ENCODE results near the gene ATXN1.
"Not testable (repeated sequence)": the region's sequence is repeated elsewhere in the genome, so short reads cannot be mapped to it uniquely, and the experiment has no call there.

ATXN1 gene

DNA sequence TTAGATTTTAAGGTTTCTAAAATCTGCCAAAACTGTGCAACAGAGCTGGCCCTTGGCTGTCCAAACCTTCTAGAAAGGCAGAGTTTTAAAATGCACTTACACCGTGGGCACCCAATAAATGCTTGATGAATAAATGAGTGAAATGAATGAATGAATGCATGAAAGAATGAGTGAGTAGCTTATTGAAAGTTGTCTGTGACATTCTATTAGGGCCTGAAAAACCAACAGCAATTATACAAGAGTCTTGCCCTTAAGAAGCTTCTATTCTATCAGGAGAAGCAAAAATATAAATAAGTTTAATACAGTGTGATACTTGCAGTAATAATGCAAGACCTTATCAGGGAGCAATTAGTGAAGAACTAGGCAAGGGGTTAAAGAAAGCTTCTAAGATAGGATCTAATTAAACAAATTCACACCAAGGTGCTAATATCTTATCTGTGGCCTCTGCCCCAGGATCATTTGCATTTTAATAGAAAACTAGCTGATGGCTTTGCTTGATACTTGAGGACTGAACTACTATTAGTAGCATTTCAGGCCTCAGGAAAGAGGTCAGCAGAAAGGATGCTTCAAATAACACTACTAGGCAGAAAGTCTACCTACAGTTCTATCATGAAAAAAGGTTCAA, 292.2 kb downstream of the ATXN1 start:
- no peak for DNase-seq

- no peak for DNase-seq
Measured at GRCh38 chr6:16466800-16467553, 294.3 kb downstream of the ATXN1 start.

DNA sequence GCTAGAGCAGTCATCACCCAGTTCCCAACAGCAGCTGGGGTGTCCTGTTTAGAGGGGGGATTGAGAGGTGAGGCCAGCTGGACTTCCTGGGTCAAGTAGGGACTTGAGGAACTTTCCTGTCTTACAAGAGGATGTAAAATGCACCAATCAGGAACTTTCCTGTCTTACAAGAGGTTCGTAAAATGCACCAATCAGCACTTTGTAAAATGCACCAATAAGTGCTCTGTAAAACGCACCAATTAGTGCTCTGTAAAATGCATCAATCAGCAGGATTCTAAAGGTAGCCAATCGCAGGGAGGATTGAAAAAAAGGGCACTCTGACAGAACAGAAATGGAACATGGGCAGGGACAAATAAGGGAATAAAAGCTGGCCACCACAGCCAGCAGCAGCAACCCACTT, 297.2 kb downstream of the ATXN1 start:
- DNase-seq = no peak

GRCh38 chr6:16463246-16463645, 298.0 kb downstream of the ATXN1 start:
- not testable (repeated sequence) for DNase-seq

DNA sequence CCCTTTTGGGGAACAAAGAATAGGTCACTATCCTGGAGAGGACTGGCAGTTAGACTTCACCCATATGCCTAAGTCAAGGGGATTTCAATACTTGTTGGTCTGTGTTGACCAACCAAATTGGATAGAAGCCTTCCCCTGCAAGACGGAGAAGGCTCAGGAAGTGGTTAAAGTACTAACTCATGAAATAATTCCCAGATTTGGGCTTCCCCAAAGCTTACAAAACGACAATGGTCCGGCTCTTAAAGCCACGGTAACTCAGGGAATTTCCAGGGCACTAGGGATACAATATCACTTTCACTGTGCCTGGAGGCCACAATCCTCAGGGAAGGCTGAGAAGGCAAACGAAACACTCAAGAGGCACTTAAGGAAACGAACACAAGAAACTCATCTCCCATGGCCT, 299.8 kb downstream of the ATXN1 start:
- DNase-seq = no peak

DNA sequence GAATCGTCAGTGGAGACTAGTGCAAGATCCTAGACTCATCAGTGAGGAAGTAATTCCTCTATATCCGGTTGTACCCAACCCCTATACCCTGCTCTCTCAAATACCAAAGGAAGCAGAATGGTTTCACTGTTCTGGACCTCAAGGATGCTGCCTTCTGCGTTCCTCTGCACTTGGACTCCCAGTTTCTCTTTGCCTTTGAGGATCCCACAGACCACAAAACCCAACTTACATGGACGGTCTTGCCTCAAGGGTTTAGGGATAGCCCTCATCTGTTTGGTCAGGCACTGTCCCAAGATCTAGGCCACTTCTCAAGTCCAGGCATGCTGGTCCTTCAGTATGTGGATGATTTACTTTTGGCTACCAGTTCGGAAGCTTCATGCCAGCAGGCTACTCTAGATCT, 301.8 kb downstream of the ATXN1 start:
- DNase-seq = not testable (repeated sequence)

GRCh38 chr6:16452348-16452747, 308.9 kb downstream of the ATXN1 start:
- DNase-seq = no peak

GRCh38 chr6:16450821-16451220, 310.4 kb downstream of the ATXN1 start:
- DNase-seq = no peak

DNA sequence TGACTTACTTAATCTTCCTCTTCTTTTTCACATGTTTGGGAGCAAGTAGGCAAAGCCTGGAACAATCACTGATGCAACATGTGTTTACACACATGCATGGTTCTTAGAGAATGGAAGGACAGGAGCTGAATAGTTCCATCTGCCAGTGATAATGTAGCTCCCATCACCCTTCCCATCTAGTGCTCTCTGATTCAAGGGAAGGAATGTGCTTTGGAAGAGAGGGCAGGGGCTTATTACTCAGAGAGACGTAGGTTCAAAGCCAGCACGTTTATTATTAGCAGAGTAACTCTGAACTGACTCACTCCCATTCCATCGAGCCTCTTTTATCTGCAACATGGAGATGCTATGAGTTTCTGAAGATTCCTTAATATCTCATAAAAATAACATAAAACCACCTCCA, 311.0 kb downstream of the ATXN1 start:
- DNase-seq = no peak

DNA sequence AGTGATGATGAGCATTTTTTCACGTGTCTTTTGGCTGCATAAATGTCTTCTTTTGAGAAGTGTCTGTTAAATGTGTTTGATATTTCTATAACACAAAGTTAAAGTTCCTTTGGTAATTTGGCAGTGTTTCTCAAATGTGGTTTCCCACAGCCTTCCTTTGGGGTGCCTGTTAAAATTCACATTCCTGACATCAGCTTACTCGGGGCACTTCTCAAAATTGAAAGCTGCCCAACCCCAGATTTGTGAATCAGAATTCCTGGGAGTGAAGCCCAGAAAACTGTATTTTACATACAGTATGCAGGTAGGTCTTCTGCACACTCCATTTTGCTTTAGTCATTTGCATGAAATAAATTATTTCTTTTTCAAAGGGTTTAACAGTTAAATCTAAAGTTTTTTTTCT, 315.0 kb downstream of the ATXN1 start:
- DNase-seq = no peak

GRCh38 chr6:16442031-16442430, 319.2 kb downstream of the ATXN1 start:
- DNase-seq = no peak

- DNase-seq = no peak
Measured at GRCh38 chr6:16441262-16441661, 320.0 kb downstream of the ATXN1 start.

GRCh38 chr6:16440636-16441212, 320.5 kb downstream of the ATXN1 start:
- no peak for DNase-seq

DNA sequence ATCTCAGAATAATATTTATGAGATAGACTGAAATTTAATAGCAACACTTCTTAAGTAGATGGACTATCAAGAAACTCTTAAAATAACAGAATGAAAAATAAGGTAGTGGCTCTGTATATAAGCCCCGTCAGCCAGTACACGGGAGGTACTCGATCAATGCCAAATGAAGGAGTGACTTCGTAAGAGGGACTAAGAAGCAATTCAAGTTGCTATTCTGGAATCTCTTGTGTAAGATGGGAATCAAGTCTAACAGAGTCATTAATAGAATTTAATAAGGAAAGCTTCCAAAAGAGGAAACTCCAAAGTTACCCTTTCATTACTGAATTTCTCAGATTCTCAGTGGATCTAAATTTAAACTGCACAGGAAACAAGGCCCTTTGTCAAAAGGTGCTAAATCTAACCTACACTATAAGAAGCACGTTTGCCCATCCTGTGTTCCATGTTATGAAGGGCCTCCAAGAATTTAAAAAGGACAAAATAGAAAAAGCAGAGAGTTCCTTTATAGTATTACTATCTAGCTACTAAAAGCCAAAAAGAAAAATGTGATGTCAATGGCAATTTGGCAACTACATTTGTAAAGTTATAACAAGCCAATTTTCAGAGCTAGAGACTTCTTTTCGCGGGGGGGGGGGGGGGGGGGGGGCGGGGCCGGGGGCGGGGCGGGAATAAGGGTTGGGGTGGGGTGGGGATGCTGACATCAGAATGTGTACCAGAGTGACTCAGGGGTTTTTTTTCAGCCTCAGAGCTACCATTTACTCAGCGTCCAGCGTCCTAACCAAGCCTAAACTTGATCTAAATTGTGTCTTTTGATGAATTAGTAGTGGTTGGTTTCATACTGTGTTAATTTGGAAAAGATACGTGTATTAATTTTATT, 322.3 kb downstream of the ATXN1 start:
- DNase-seq = no peak

DNA sequence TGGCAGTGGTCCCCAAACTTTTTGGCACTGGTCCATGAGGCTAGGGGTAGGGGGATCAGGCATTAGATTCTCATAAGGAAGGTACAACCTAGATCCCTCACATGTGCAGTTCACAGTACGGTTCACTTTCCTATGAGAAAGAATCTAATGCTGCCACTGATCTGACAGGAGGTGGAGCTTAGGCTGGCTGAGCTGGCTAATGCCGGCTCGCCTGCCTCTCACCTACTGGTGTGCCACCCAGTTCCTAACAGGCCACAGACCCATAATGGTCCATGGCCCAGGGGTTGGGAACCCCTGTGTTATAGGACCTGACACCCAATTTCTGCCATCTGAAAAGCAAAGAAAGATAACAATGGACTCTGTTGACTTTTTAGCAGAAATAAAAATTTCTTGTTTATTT, 323.3 kb downstream of the ATXN1 start:
- no peak for DNase-seq

- DNase-seq = no peak
Measured at GRCh38 chr6:16437095-16437494, 324.2 kb downstream of the ATXN1 start.

GRCh38 chr6:16436550-16436949, 324.7 kb downstream of the ATXN1 start:
- DNase-seq = no peak

- no peak for DNase-seq
Measured at GRCh38 chr6:16434885-16435284, 326.4 kb downstream of the ATXN1 start.

DNA sequence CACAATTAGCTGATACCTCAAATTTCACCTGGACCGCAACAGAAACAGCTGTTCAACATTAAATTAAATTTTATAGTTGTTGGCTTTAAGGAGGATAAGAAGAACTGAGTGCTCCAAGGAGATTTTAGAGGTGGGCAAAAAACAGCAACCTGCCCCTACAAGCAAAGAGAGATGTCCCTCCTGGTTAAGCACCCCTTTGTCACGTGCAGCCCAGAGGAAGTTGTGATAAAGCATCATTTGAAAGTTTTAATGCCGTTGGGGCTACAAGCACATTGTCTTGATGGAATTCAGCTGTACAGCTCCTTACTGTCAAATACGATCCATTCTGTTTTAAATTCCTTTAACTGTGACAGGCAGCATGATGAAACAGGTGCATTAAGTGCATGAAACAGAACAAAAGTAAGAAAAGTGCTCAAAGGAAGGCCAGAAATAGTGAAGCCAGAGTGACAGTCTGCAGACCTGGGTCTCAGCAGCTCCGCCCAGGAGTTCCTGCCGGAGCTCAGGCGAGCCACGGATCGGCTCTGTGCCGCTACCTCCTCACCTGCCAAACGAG, 327.8 kb downstream of the ATXN1 start:
- no peak for DNase-seq

DNA sequence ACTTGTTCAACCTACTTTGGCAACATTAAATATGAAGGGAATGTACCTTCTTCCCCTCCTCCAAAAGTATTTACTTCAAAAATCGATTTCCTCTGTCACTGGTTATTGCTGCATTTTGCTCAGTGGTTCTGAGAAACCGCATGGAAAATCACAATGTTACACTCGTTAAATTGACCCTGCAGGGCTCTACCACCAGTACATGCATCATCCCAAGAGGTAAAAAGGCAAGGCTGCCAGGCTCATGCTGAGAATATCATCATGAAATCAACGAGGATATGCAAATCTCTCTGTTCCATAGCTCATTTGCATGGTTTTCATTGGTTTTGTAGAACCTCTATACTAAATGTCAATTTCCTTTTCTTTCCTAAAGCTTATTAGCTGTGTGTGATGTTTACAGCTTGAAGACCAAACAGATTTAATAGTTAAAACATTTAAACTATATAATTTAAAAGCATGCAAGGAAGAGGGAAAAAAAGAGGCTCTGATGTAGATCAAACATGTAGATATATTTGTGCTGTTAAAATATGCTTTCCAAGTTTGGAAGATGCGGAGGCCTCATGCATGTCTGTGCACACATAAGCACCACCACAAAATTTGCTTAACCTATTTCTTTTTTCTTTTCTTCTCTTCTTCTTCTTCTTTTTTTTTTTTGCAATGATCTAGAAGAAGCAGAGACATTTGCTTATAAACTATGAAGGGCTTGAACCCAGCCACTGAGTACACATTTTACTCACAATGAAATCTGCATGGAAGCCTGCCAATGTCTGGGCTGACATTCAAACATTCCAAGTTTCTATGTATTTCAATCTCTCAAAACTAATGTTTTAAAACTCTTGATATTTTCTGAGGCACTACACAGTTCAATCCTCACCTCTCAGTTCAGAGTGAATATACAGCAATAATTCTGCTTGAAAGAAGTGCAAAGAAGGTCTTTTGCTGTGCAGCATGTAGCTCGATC, 328.9 kb downstream of the ATXN1 start:
- no peak for DNase-seq

GRCh38 chr6:16431106-16431505, 330.2 kb downstream of the ATXN1 start:
- DNase-seq = no peak

Measured in GOT3 (cell line).